Retinal pigment epithelial cell (primary cell): ENCODE data around the gene ARHGAP26.

Source experiments
- DNase-seq: peaks from one replicate; pipeline ENCODE4 v3.0.0-alpha.2; 2010; ENCODE audit warnings: low read depth
- H3K4me3 ChIP-seq: 2 replicates; pipeline ENCODE4 v1.5.1; 2011; ENCODE audit warnings: mild to moderate bottlenecking, low read length, control low read depth, moderate library complexity
- TF ChIP-seq, protein P1 (sequence below): conservative IDR thresholded peaks from 2 replicates; pipeline ENCODE4 v1.5.1; 2011; ENCODE audit warnings: low read depth, low read length, control low read depth, inconsistent platforms

The ARHGAP26 gene

DNA sequence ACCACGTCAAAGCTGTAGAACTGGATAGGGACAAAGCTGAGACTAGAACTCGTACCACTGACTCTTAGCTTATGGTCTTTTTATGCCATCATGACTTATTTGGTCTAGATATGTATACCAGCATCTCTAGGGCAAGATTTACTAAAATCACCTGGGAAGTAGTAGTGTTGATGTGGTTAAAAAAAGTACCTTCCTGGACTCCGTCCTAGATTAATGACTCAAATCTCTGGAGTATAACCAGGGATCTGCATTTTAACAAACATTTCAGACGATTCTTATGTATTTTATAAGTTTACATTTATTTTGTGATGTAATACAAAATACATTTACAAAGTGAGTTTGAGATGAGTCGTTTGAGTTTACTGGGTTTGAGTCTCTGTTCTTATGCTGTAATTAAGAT is 68.7 kb downstream of the ARHGAP26 start:
- TF ChIP-seq, protein P1, sequence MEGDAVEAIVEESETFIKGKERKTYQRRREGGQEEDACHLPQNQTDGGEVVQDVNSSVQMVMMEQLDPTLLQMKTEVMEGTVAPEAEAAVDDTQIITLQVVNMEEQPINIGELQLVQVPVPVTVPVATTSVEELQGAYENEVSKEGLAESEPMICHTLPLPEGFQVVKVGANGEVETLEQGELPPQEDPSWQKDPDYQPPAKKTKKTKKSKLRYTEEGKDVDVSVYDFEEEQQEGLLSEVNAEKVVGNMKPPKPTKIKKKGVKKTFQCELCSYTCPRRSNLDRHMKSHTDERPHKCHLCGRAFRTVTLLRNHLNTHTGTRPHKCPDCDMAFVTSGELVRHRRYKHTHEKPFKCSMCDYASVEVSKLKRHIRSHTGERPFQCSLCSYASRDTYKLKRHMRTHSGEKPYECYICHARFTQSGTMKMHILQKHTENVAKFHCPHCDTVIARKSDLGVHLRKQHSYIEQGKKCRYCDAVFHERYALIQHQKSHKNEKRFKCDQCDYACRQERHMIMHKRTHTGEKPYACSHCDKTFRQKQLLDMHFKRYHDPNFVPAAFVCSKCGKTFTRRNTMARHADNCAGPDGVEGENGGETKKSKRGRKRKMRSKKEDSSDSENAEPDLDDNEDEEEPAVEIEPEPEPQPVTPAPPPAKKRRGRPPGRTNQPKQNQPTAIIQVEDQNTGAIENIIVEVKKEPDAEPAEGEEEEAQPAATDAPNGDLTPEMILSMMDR, result no peak
- no peak overlapping the region for H3K4me3 ChIP-seq
- DNase-seq, result no peak

DNA sequence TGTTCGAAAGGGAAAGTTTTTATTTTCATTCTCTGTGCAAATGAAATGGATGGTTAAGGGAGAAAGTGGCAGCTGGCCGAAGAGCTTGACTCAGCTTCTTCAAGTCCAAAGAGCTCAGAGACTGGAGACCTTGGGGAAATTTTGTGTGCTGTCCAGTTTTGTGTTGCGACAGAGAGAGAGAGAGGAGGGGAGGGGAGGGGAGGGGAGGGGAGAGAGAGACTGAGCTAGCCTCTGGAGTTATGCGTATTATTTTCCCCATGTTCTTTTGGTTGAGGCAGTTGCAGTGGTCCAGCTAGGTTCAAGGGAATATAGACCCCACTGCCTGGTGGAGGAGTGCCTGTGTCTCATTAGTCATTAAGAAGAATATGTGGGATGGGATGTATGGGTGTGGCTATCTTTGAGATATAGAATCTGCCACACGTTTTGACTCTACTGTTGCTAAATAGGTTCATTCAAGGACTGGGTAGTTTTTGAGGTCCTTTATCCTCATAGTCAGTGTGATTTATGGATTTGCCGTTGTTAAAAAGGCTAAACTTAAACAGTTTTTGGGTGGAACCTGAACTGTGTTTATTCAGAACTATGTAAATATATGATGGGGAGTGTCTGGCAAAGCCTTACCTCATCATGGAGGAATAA is 69.7 kb downstream of the ARHGAP26 start:
- no peak for DNase-seq
- H3K4me3 ChIP-seq, result no peak overlapping the region
- TF ChIP-seq, protein P1, result no peak

- DNase-seq, result no peak
- TF ChIP-seq, protein P1, result no peak
- no peak overlapping the region for H3K4me3 ChIP-seq
These were observed 70.4 kb downstream of the ARHGAP26 start for GRCh38 chr5:142840575-142840974.

DNA sequence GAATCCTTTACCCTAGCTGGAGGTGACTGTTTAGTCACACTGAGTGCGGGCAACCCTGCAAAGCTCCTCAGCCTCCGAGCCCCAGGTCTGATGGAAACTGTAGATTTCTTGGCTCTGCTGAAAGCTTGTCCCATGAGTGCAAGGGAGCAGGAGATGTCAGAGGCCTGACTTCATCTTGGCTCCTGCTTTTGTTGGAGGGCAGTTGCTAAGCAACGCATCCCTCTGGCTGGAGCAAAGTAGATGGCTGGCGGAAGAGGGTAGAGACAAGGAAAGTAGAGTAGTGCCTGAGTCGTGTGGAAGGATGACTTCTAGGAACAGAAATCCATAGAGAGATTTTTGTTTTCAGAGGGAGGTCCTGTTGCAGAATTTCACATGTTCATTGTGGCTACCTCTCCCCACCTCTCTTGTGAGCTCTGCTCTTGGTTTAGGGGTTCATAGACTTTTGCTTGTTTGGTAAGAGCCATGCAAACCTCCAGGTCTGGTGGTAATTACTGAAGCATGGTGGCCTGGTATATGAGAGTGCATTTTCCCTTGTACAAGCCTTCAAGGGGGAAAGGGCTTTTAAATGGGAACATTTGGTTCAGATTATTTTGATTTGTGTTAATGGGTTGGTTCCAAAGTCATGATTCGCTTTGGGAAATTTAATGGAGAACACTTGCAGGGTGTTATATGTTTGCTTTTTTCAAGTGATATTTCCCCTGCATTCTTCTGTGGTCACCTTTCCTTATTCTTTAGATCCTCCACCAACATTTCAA is 71.5 kb downstream of the ARHGAP26 start:
- TF ChIP-seq, protein P1, result no peak
- no peak overlapping the region for H3K4me3 ChIP-seq
- no peak for DNase-seq

- no peak for DNase-seq
- H3K4me3 ChIP-seq, result no peak overlapping the region
- TF ChIP-seq, protein P1, result no peak
These were observed 73.1 kb downstream of the ARHGAP26 start for GRCh38 chr5:142842994-142843905.

DNA sequence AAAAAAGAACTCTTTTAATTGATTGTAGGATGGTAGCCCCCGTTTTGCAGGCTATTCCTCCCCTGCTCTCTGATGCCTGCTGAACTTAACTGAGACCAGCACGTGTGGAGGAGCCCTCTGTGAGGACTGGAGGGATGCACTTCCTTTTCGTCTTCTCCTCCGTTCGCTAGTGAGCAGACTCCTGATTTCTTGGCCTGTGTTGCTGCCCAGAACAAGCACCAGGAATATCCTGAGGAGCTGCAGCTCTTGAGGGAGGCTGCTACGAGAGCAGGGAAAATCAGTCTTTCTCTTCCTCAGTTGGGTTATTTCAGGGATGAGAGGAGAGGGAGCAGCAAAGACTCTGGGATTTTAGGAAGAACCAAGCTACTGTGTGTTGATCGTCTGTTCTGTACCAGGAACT is 74.7 kb downstream of the ARHGAP26 start:
- TF ChIP-seq, protein P1, result no peak
- DNase-seq, result no peak
- no peak overlapping the region for H3K4me3 ChIP-seq
